ENCODE data around the gene GAGE2A. TPM values are rescaled to one million over a fixed set of nuclear protein-coding genes. Genes with fewer than 3 reads are reported as not detected.
"Not testable (repeated sequence)": the region's sequence is repeated elsewhere in the genome, so short reads cannot be mapped to it uniquely, and the experiment has no call there.

GAGE2A gene, protein sequence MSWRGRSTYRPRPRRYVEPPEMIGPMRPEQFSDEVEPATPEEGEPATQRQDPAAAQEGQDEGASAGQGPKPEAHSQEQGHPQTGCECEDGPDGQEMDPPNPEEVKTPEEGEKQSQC
- not detected in 2 replicates for total RNA-seq (2014; rRNA removed; shearing (Covaris generic))

DNA sequence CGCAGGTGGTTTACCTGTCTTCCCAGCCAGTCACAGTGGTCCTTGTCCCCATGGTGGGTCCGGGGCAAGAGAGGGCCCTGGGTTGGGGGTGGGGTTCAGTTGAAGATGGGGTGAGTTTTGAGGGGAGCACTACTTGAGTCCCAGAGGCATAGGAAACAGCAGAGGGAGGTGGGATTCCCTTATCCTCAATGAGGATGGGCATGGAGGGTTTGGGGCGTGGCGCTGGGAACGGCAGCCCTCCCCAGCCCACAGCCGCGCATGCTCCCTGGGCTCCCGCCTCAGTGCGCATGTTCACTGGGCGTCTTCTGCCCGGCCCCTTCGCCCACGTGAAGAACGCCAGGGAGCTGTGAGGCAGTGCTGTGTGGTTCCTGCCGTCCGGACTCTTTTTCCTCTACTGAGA, at the start of gene GAGE2A:
GAGE2A (plus strand) TSS at position 301 of the 400 bp plus-strand sequence. CDS start 1,155 bp downstream, outside the sequence.
- not testable (repeated sequence) for DNase-seq; H3K4me3 ChIP-seq; H3K4me1 ChIP-seq; H3K27me3 ChIP-seq; H3K9me3 ChIP-seq (replicated peaks); H3K27ac ChIP-seq; H3K36me3 ChIP-seq

DNA sequence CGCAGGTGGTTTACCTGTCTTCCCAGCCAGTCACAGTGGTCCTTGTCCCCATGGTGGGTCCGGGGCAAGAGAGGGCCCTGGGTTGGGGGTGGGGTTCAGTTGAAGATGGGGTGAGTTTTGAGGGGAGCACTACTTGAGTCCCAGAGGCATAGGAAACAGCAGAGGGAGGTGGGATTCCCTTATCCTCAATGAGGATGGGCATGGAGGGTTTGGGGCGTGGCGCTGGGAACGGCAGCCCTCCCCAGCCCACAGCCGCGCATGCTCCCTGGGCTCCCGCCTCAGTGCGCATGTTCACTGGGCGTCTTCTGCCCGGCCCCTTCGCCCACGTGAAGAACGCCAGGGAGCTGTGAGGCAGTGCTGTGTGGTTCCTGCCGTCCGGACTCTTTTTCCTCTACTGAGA, 47.9 kb upstream of the GAGE2A start, which contains the start of gene GAGE12D:
GAGE12D (plus strand) TSS at position 301 of the 400 bp plus-strand sequence. CDS start 1,155 bp downstream, outside the sequence.
- not testable (repeated sequence) for H3K4me1 ChIP-seq; H3K27ac ChIP-seq; DNase-seq; H3K9me3 ChIP-seq (replicated peaks); H3K4me3 ChIP-seq; H3K27me3 ChIP-seq; H3K36me3 ChIP-seq

DNA sequence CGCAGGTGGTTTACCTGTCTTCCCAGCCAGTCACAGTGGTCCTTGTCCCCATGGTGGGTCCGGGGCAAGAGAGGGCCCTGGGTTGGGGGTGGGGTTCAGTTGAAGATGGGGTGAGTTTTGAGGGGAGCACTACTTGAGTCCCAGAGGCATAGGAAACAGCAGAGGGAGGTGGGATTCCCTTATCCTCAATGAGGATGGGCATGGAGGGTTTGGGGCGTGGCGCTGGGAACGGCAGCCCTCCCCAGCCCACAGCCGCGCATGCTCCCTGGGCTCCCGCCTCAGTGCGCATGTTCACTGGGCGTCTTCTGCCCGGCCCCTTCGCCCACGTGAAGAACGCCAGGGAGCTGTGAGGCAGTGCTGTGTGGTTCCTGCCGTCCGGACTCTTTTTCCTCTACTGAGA, 38.3 kb upstream of the GAGE2A start, which contains the start of gene GAGE12E:
GAGE12E (plus strand) TSS at position 301 of the 400 bp plus-strand sequence. CDS start 1,155 bp downstream, outside the sequence.
- not testable (repeated sequence) for H3K36me3 ChIP-seq; H3K27ac ChIP-seq; H3K9me3 ChIP-seq (replicated peaks); DNase-seq; H3K4me1 ChIP-seq; H3K4me3 ChIP-seq; H3K27me3 ChIP-seq

DNA sequence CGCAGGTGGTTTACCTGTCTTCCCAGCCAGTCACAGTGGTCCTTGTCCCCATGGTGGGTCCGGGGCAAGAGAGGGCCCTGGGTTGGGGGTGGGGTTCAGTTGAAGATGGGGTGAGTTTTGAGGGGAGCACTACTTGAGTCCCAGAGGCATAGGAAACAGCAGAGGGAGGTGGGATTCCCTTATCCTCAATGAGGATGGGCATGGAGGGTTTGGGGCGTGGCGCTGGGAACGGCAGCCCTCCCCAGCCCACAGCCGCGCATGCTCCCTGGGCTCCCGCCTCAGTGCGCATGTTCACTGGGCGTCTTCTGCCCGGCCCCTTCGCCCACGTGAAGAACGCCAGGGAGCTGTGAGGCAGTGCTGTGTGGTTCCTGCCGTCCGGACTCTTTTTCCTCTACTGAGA, 28.8 kb upstream of the GAGE2A start, which contains the start of gene GAGE12F:
GAGE12F (plus strand) TSS at position 301 of the 400 bp plus-strand sequence. CDS start 1,155 bp downstream, outside the sequence.
- H3K9me3 ChIP-seq (replicated peaks); H3K4me1 ChIP-seq; H3K27me3 ChIP-seq; DNase-seq; H3K27ac ChIP-seq; H3K36me3 ChIP-seq; H3K4me3 ChIP-seq: not testable (repeated sequence)

DNA sequence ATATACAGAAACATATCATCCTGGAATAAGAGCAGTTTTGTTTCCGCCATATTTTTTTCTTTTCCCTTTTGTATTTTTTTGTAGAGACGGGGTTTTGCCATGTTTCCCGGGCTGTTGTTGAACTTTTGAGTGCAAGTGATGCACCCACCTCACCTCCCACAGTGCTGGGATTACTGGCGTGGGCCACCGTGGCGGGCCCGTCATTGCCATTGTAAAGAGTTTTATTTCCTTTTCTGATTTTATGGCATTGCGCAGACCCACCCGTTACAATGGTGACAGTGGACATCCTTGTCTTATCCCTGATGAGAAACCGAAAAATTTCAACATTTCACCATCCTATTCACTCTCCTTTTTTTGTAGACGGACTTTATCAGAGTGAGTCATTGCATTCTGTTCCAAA, 20.6 kb upstream of the GAGE2A start:
- H3K4me1 ChIP-seq; DNase-seq; H3K36me3 ChIP-seq; H3K9me3 ChIP-seq (replicated peaks); H3K27me3 ChIP-seq; H3K27ac ChIP-seq; H3K4me3 ChIP-seq: not testable (repeated sequence)

DNA sequence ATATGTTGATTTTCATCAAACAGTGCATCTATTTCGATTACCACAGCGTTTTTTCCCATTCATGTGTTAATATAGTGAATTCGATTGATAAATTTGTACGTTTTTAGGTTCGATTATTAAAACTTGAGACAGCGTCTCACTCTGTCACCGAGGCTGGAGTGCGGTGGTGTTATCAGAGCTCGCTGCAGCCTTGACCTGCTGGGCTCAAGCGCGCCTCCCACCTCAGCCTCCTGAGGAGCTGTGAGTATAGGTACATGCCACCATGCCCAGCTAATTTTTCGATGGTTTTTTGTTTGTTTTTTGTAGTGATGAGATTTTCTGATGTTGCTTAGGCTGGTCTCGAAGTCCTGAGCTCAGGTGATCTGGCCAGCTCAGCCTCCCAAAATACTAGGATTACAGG, 20.1 kb upstream of the GAGE2A start:
- not testable (repeated sequence) for DNase-seq; H3K9me3 ChIP-seq (replicated peaks); H3K27ac ChIP-seq; H3K4me3 ChIP-seq; H3K36me3 ChIP-seq; H3K4me1 ChIP-seq; H3K27me3 ChIP-seq

DNA sequence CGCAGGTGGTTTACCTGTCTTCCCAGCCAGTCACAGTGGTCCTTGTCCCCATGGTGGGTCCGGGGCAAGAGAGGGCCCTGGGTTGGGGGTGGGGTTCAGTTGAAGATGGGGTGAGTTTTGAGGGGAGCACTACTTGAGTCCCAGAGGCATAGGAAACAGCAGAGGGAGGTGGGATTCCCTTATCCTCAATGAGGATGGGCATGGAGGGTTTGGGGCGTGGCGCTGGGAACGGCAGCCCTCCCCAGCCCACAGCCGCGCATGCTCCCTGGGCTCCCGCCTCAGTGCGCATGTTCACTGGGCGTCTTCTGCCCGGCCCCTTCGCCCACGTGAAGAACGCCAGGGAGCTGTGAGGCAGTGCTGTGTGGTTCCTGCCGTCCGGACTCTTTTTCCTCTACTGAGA, 19.2 kb upstream of the GAGE2A start, which contains the start of gene GAGE12G:
GAGE12G (plus strand) TSS at position 301 of the 400 bp plus-strand sequence. CDS start 1,155 bp downstream, outside the sequence.
- not testable (repeated sequence) for H3K4me3 ChIP-seq; H3K4me1 ChIP-seq; DNase-seq; H3K36me3 ChIP-seq; H3K27me3 ChIP-seq; H3K27ac ChIP-seq; H3K9me3 ChIP-seq (replicated peaks)

DNA sequence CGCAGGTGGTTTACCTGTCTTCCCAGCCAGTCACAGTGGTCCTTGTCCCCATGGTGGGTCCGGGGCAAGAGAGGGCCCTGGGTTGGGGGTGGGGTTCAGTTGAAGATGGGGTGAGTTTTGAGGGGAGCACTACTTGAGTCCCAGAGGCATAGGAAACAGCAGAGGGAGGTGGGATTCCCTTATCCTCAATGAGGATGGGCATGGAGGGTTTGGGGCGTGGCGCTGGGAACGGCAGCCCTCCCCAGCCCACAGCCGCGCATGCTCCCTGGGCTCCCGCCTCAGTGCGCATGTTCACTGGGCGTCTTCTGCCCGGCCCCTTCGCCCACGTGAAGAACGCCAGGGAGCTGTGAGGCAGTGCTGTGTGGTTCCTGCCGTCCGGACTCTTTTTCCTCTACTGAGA, 9.6 kb upstream of the GAGE2A start, which contains the start of gene GAGE12H:
GAGE12H (plus strand) TSS at position 301 of the 400 bp plus-strand sequence. CDS start 1,155 bp downstream, outside the sequence.
- H3K4me1 ChIP-seq; H3K27me3 ChIP-seq; H3K36me3 ChIP-seq; DNase-seq; H3K27ac ChIP-seq; H3K9me3 ChIP-seq (replicated peaks); H3K4me3 ChIP-seq: not testable (repeated sequence)

DNA sequence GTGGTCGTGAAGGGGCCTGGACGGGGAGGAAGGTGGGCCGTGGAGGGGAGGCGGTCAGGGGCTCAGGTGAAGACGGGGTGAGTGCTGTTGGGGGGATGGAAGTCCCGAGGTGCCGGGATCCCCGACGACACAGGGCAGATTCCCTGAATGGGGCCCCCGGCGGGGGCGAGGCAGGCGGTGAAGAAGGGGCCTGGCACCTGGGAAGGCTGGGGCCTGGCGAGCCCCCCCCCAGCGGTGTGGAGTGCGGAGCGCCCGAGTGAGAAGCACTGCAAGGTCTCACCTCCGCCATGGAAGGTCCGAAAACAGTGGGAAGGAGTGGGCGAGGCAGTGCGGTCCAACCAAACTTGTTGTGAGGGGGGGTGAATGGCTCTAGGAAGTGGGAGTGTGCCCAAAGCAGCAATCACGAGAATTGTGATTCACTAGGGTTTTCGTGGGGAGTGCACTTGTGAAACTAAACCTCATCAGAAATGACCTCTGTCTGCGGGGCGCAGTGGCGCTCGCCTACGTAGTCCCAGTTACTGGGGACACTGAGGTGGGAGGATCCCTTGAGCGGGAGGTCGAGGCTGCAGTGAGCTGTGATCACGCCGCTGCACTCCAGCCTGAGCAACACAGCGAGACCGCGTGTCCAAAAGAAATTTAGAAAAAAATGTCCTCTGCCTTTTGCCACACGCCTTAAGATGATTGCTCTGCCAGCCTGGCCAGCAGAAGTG, 628 bp downstream of the GAGE2A start:
- DNase-seq, result not testable (repeated sequence)

DNA sequence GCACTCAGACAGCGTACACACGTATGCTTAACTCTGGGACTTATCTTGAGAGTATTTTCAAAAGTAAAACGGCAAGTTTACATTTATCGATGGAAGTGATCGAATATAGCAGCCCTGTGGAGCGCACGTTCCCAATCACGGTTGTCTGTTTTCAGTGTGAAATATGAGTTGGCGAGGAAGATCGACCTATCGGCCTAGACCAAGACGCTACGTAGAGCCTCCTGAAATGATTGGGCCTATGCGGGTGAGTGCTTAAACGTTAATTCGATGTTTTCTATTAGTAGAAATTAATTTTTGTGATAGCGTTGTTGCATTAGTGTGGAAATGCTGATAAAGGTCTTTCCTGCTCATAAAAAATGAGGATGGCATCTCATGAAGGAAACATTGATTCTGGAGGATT, 1.2 kb downstream of the GAGE2A start:
- H3K4me1 ChIP-seq; H3K9me3 ChIP-seq (replicated peaks); H3K27me3 ChIP-seq; H3K36me3 ChIP-seq; H3K27ac ChIP-seq; DNase-seq; H3K4me3 ChIP-seq: not testable (repeated sequence)

More for the DNA sequence above, 628 bp downstream of the GAGE2A start:
- not testable (repeated sequence) for H3K4me1 ChIP-seq; H3K4me3 ChIP-seq; H3K9me3 ChIP-seq (replicated peaks); H3K27ac ChIP-seq; H3K36me3 ChIP-seq; H3K27me3 ChIP-seq

DNA sequence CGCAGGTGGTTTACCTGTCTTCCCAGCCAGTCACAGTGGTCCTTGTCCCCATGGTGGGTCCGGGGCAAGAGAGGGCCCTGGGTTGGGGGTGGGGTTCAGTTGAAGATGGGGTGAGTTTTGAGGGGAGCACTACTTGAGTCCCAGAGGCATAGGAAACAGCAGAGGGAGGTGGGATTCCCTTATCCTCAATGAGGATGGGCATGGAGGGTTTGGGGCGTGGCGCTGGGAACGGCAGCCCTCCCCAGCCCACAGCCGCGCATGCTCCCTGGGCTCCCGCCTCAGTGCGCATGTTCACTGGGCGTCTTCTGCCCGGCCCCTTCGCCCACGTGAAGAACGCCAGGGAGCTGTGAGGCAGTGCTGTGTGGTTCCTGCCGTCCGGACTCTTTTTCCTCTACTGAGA, 9.4 kb downstream of the GAGE2A start, which contains the start of gene GAGE1:
GAGE1 (plus strand) TSS at position 301 of the 400 bp plus-strand sequence. CDS start 1,155 bp downstream, outside the sequence.
- DNase-seq; H3K27me3 ChIP-seq; H3K4me1 ChIP-seq; H3K36me3 ChIP-seq; H3K4me3 ChIP-seq; H3K27ac ChIP-seq; H3K9me3 ChIP-seq (replicated peaks): not testable (repeated sequence)

DNA sequence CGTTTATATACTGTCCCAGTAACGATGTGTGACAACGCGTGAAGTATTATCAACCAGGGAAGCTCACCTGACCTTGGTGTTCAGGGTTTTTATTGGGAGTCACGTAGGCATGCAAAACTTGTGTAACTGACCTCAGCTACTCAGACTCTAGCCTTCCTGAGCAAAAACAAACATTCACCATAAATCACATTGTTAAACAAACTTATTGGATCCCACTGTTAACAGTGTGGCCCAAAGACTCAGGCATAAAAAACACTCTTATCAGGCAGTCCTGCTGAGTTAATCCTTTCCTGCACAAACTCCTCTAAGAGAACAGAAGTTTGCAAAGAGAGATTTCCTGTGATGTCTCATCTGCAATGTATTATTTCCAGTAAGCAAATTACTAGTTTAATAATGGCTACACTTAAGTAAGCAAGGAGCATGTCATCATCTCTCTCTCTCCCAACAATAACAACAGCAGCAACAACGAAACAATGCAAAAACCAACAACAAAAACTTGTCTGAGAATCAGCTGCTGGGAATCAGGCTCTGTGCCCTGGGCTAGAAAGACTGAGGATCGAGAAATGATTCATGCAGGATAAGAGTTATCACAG, 21.5 kb downstream of the GAGE2A start:
- no peak for DNase-seq
- Histone ChIP-seq H3K36me3 (no peaks in the 10 kb centered on the region), H3K9me3 (replicated peaks) (no peaks in the 10 kb centered on the region), H3K4me3 (no peak overlapping the region), H3K27ac (no peak overlapping the region), H3K27me3 (no peaks in the 10 kb centered on the region), H3K4me1 (no peaks in the 10 kb centered on the region)

DNA sequence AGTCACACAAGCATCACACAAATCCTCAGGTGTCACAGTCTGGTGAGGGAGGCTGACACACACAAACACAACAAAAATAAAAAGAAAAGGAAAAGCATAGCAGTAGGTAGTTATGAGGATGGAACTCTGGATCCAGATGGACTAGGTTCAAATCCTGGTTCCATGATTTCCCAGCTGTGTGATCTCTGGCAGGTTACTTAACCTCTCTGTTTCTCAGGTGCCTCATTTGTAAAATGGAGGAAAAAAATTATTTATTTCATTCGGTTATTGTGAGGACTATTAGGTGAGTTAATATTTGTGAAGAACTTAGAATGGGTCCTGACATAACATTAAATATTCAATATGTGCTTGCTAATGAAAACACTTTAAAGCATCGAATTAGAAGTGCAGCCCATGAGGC, 29.3 kb downstream of the GAGE2A start:
- Histone ChIP-seq H3K36me3 (no peaks in the 10 kb centered on the region), H3K4me1 (no peaks in the 10 kb centered on the region), H3K4me3 (no peak overlapping the region), H3K27me3 (no peaks in the 10 kb centered on the region), H3K9me3 (replicated peaks) (no peaks in the 10 kb centered on the region), H3K27ac (no peak overlapping the region)
- DNase-seq, result no peak

DNA sequence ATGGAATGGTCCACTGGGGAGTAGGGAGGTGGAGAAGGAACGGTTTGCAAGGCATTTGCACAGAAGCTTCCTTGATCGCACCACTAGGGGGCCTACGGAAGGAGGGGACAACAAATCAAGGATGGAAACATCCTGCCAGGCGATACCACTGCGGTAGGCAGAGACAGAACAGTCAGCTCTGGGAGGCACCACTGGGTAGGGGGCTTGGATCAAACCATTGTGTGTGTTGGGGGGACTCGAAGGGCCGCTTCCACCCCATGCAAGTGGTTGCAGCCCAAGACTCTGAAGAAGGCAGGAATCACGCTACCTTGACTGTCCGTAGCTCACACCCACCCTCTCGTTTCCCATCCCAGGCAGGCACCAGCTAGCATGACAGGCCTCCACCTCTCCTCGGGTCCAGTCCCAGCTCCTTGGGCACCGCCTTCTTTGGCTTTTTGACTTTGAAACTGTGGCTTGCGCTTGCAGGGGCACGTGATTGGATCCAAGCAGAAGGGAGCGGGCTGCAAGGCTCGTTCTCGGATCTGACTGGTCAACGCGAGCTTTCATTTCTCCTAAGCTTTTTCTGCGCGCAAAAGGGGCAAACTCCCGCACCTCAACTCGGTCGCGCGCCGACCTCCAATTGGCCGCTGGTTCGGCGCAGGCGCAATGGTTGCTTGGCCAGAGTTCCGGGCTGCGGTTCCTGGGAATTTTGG, 37.9 kb downstream of the GAGE2A start:
- DNase-seq, result peak in 1 of 2 experiments; percentile 2
- H3K9me3 ChIP-seq (replicated peaks), result no peaks in the 10 kb centered on the region
- H3K27me3 ChIP-seq, result no peaks in the 10 kb centered on the region
- no peaks in the 10 kb centered on the region for H3K36me3 ChIP-seq
- no peaks in the 10 kb centered on the region for H3K4me1 ChIP-seq
- H3K4me3 ChIP-seq, result no peak overlapping the region
- H3K27ac ChIP-seq, result no peak overlapping the region
